ENCODE results near the gene PDSS1. TPM values are rescaled to one million over a fixed set of nuclear protein-coding genes. Genes with fewer than 3 reads are reported as not detected.
A peak's percentile ranks its signal among the peaks of the same experiment; 100 is the strongest.

The PDSS1 gene
- polyA plus RNA-seq, 1 experiment = 6.1 TPM

DNA sequence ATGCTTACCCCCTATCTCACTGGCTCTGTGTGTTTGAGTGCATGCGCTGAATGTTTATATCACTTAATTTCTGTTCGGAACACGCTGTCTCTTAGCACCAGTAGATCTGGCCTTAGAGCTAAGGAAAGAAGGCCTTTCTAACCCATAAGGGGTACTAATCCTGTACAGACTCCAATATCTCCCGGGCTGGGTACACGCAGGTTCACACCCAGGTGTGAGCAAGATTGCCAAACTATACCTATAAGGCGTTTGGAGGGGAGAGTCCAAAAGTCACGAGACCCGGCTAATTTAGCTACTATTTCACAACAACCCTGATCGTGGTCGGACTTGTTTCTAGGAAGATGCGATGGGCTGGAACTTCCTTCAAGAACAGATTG is 727 bp upstream of the PDSS1 start:
- Histone ChIP-seq H3K27me3 (ENCODE audit: control insufficient read depth, insufficient read depth, low read length) (no peaks in the 10 kb centered on the region), H3K36me3 (ENCODE audit: control insufficient read depth, insufficient read depth, low read length) (no peaks in the 10 kb centered on the region), H3K4me3 (ENCODE audit: low read depth, low read length) (peak overlapping the region; percentile 96)
- ChIA-PET CTCF (interaction anchor here (1.3 to 1.8 kb wide), 3 partner anchors 14 to 184 kb away, joined by 3 to 6 read pairs (median 5); no protein-coding TSS in a partner anchor), POLR2A (no interaction called here)
- TF ChIP-seq, protein P1, sequence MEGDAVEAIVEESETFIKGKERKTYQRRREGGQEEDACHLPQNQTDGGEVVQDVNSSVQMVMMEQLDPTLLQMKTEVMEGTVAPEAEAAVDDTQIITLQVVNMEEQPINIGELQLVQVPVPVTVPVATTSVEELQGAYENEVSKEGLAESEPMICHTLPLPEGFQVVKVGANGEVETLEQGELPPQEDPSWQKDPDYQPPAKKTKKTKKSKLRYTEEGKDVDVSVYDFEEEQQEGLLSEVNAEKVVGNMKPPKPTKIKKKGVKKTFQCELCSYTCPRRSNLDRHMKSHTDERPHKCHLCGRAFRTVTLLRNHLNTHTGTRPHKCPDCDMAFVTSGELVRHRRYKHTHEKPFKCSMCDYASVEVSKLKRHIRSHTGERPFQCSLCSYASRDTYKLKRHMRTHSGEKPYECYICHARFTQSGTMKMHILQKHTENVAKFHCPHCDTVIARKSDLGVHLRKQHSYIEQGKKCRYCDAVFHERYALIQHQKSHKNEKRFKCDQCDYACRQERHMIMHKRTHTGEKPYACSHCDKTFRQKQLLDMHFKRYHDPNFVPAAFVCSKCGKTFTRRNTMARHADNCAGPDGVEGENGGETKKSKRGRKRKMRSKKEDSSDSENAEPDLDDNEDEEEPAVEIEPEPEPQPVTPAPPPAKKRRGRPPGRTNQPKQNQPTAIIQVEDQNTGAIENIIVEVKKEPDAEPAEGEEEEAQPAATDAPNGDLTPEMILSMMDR (IDR thresholded peaks at IDR 0.05; ENCODE audit: insufficient read depth, low read depth, low read length) = no peak
- no peak for DNase-seq (ENCODE audit: low read depth)

DNA sequence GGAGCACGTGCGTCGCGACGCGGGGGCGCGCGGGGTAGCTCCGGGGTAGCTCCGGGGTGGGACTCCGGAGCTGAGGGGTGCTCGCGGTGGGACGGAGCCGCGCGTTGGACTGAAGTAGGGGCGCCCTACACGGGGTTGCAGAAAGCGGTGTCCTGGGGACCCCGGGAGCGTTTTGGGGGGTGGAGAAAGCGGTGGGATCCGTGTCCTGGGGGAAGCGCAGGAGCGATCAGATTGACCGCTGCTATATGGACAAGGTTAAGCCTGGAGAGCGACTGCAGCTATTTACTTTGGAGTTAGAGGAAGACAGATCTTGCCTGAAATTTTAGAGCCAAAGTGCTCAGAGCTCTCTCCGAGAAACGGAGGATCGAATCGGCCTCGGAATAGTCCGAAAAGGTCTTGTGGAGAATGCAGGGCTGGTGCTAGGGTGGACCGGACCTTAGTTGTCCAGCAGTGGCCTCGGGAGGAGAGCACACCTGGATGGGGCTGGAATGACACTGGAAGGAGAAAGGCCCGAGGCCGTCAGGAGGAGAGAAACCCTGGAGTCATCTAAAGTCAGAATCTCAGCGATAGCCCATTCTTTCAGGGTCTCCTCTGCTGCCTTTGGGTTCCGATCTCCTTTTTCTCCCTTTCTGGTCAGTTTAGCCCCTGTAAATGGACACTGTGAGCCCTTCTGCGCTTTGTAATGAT is 564 bp downstream of the PDSS1 start:
- POLR2A ChIA-PET = no interaction called here

GRCh38 chr10:26698909-26699308 is 1.4 kb downstream of the PDSS1 start:
- CTCF ChIA-PET = no interaction called here
- H3K36me3 ChIP-seq (ENCODE audit: control insufficient read depth, insufficient read depth, low read length) = no peaks in the 10 kb centered on the region
- no peak overlapping the region for H3K4me3 ChIP-seq (ENCODE audit: low read depth, low read length)
- no peaks in the 10 kb centered on the region for H3K27me3 ChIP-seq (ENCODE audit: control insufficient read depth, insufficient read depth, low read length)
- POLR2A ChIA-PET = no interaction called here
- DNase-seq (ENCODE audit: low read depth) = no peak
- TF ChIP-seq, protein P1 (IDR thresholded peaks at IDR 0.05; ENCODE audit: insufficient read depth, low read depth, low read length) = no peak

More for the DNA sequence above, 564 bp downstream of the PDSS1 start:
- CTCF ChIA-PET = no interaction called here
- Histone ChIP-seq H3K36me3 (ENCODE audit: control insufficient read depth, insufficient read depth, low read length) (no peaks in the 10 kb centered on the region), H3K27me3 (ENCODE audit: control insufficient read depth, insufficient read depth, low read length) (no peaks in the 10 kb centered on the region), H3K4me3 (ENCODE audit: low read depth, low read length) (peak overlapping the region; percentile 96)
- DNase-seq (ENCODE audit: low read depth) = no peak
- TF ChIP-seq, protein P1 (IDR thresholded peaks at IDR 0.05; ENCODE audit: insufficient read depth, low read depth, low read length) = no peak

- no peak for DNase-seq (ENCODE audit: low read depth)
- POLR2A ChIA-PET = no interaction called here
- Histone ChIP-seq H3K27me3 (ENCODE audit: control insufficient read depth, insufficient read depth, low read length) (no peaks in the 10 kb centered on the region), H3K36me3 (ENCODE audit: control insufficient read depth, insufficient read depth, low read length) (no peaks in the 10 kb centered on the region), H3K4me3 (ENCODE audit: low read depth, low read length) (no peak overlapping the region)
- TF ChIP-seq, protein P1 (IDR thresholded peaks at IDR 0.05; ENCODE audit: insufficient read depth, low read depth, low read length) = no peak
- CTCF ChIA-PET = no interaction called here
These were observed 2.1 kb downstream of the PDSS1 start for GRCh38 chr10:26699631-26700030.

DNA sequence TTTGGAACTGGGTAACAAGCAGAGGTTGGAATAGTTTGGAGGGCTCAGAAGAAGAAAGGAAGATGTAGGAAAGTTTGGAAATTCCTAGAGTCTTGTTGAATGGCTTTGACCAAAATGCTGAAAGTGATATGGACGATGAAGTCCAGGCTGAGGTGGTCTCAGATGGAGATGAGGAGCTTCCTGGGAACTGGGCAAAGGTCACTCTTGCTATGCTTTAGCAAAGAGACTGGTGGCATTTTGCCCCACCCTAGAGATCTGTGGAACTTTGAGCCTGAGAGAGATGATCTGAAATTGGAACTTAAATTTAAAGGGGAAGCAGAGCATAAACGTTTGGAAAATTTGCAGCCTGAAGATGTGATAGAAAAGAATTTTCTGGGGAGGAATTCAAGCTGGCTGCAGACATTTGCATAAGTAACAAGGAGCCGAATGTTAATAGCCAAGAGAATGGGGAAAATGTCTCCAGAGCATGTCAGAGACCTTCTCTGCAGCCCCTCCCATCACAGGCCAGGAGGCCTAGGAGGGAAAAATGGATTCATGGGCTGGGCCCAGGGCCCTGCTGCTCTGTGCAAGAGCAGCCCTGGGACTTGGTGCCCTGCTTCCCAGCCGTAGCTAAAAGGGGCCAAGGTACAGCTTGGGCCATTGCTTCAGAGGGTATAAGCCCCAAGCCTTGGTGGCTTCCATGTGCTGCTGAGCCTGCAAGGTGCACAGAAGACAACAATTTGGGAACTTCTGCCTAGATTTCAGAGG is 3.6 kb downstream of the PDSS1 start:
- Histone ChIP-seq H3K36me3 (ENCODE audit: control insufficient read depth, insufficient read depth, low read length) (no peaks in the 10 kb centered on the region), H3K27me3 (ENCODE audit: control insufficient read depth, insufficient read depth, low read length) (no peaks in the 10 kb centered on the region), H3K4me3 (ENCODE audit: low read depth, low read length) (no peak overlapping the region)
- ChIA-PET CTCF (no interaction called here), POLR2A (no interaction called here)
- TF ChIP-seq, protein P1 (IDR thresholded peaks at IDR 0.05; ENCODE audit: insufficient read depth, low read depth, low read length) = no peak
- no peak for DNase-seq (ENCODE audit: low read depth)
